Left lung (tissue), 10 donors: ENCODE results near the gene ESYT2. TPM values are rescaled to one million over a fixed set of nuclear protein-coding genes. Genes with fewer than 3 reads are reported as not detected.

Source experiments
- ATAC-seq: fragments of 200-7000 bp; cut with Tn5 transposase; one replicate; pipeline ENCODE4 v1.9.1; 2020; ENCODE audit warnings: moderate library complexity
- DNase-seq, 4 donors: peaks; one replicate each; pipeline ENCODE4 v3.0.0-alpha.2; 2013 to 2020
- H3K27ac ChIP-seq, 2 donors: fragments of 200-600 bp; sonication (generic) in 1 of 2; one replicate each; pipeline versions ENCODE4 v1.5.0 to v1.8.0; 2020 to 2021
- H3K27me3 ChIP-seq, 2 donors: fragments of 200-600 bp; sonication (generic) in 1 of 2; one replicate each; pipeline versions ENCODE4 v1.5.0 to v1.8.0; 2020 to 2021
- H3K36me3 ChIP-seq, 2 donors: fragments of 200-600 bp; sonication (generic) in 1 of 2; one replicate each; pipeline versions ENCODE4 v1.5.0 to v1.8.0; 2020 to 2021
- H3K4me1 ChIP-seq, 2 donors: fragments of 200-600 bp; one replicate each; pipeline ENCODE4 v1.8.0; 2021
- H3K4me3 ChIP-seq, 2 donors: fragments of 200-600 bp; sonication (generic) in 1 of 2; one replicate each; pipeline versions ENCODE4 v1.5.0 to v1.8.0; 2020 to 2021; ENCODE audit warnings: mild to moderate bottlenecking in 1 of 2
- H3K9me3 ChIP-seq, 2 donors: fragments of 200-600 bp; sonication (generic) in 1 of 2; one replicate each; pipeline versions ENCODE4 v1.5.0 to v1.8.0; 2020 to 2021
- intact Hi-C, 2 donors: fragments of 100-400 bp; cut with DNase I; formaldehyde crosslinking; loops; one replicate each; pipeline versions ENCODE4 v1.11.2 to v1.14.2; 2022
- polyA plus RNA-seq, 6 donors: library from polyadenylated mRNA; unstranded; fragments of 120-200 nt; gene quantifications; one replicate each; pipeline ENCODE4 v1.2.1, GENCODE V29; 2013; ENCODE audit not compliant: insufficient read length in 6 of 6
- total RNA-seq, 2 donors: library from RNA; stranded (reverse); fragmentation: NEBNext Ultra II Directional; extraction: Animal tissue kit (Norgen Biotek cat#: 25700); gene quantifications; one replicate each; pipeline ENCODE4 v1.2.1, GENCODE V29; 2021
- TF ChIP-seq, protein P1 (sequence below), 2 donors: fragments of 200-600 bp; sonication (generic) in 1 of 2; IDR thresholded peaks; one replicate each; pipeline versions ENCODE4 v1.5.0 to v1.8.0; 2021; ENCODE audit warnings: antibody characterized with exemption in 2 of 2
- donor health status: DM: no; HTN: yes; CAD: no.
- donor health status: DM: no; HTN: no; CAD: no.

ESYT2 gene
- total and polyA plus RNA-seq, 8 donors = 38.3 to 75.7 (median 43.3) TPM

DNA sequence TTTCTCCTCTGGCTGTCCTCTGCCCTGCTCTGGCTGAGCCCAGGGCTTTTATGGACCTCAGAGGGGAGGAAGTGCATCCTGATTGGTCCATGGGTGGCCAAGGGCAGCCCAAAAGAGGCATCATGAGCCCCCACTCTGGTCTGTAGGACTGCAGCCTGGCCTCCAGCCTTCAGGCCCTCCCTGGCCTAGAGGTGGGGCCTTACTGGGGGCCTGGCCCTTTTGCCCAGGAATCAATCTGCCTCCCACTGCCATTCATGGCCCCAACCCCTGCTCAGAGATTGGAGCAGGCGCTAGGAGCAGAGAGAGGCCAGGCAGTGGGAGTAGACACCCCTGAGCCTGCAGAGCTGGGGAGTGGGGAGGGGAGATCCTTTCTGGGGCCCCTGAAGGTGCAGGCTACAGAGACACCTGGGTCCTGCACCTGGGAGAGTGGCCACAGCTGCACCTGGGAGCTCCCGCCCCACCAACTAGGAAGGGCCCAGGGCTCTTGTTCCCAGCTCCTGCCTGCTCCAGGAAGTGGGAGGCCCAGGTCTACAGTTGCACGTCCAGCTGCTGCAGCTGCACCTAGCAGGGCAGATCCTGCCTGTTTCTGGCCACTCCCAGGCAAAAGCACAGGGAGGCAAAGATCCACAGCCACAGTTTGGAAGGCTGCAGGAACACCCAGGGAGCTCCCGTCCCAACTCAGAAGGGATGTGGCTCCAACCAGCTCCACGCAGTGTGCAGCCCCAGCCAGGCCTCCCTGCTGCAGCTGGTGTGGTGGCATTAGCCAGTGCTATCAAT is 20.6 kb upstream of the ESYT2 start:
- Histone ChIP-seq H3K27ac (no peak overlapping the region), H3K27me3 (no peaks in the 10 kb centered on the region), H3K36me3 (no peaks in the 10 kb centered on the region), H3K9me3 (no peaks in the 10 kb centered on the region), H3K4me1 (no peaks in the 10 kb centered on the region), H3K4me3 (no peak overlapping the region)
- TF ChIP-seq, protein P1, sequence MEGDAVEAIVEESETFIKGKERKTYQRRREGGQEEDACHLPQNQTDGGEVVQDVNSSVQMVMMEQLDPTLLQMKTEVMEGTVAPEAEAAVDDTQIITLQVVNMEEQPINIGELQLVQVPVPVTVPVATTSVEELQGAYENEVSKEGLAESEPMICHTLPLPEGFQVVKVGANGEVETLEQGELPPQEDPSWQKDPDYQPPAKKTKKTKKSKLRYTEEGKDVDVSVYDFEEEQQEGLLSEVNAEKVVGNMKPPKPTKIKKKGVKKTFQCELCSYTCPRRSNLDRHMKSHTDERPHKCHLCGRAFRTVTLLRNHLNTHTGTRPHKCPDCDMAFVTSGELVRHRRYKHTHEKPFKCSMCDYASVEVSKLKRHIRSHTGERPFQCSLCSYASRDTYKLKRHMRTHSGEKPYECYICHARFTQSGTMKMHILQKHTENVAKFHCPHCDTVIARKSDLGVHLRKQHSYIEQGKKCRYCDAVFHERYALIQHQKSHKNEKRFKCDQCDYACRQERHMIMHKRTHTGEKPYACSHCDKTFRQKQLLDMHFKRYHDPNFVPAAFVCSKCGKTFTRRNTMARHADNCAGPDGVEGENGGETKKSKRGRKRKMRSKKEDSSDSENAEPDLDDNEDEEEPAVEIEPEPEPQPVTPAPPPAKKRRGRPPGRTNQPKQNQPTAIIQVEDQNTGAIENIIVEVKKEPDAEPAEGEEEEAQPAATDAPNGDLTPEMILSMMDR (IDR thresholded peaks at IDR 0.05) = no peak
- ATAC-seq = no peak
- intact Hi-C loops = no loop called here
- no peak for DNase-seq

DNA sequence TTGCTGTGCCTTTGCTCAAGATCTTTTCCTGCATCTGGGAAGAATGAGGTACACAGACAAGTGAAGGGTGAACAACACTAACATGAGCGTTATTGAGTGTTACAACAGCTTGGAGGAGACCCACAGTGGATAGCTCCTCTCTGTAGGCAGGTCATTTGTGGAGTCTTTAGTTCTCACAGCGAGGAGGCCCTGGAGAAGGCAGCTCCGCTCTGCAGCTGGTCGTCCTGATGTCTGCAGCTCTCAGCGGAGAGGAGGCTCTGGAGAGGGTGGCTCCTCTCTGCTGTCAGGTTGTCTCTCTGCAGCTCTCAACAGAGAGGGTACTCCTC is 20.1 kb upstream of the ESYT2 start:
- no peak overlapping the region for H3K4me3 ChIP-seq
- H3K27ac ChIP-seq = no peak overlapping the region
- no peaks in the 10 kb centered on the region for H3K9me3 ChIP-seq
- intact Hi-C loops = no loop called here
- no peaks in the 10 kb centered on the region for H3K27me3 ChIP-seq
- no peaks in the 10 kb centered on the region for H3K36me3 ChIP-seq
- no peak for ATAC-seq
- TF ChIP-seq, protein P1 (IDR thresholded peaks at IDR 0.05) = no peak
- no peaks in the 10 kb centered on the region for H3K4me1 ChIP-seq
- DNase-seq = no peak

DNA sequence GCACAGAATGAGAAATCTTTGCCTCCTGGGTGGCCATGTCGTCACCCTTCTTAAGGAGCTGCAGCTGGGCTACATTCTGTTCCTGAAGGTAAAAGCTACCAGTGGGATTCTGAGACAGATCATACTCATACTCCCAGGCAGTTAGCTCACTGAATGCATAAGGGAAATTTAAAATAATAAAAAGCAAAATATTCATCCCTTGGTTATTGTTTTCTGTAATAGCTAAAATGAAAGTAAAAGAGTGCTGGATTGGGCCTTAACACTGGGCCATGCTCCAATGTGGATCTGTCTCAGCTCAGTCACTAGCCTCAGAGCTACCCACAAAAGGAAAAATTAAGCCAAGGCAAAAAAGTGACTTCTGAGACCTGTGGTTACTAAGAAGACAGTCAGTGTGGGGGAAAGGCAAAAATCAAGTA is 18.1 kb upstream of the ESYT2 start:
- Histone ChIP-seq H3K36me3 (no peaks in the 10 kb centered on the region), H3K4me3 (no peak overlapping the region), H3K9me3 (no peaks in the 10 kb centered on the region), H3K27me3 (no peaks in the 10 kb centered on the region), H3K27ac (peak overlapping the region; percentile 31 to 61), H3K4me1 (no peaks in the 10 kb centered on the region)
- ATAC-seq (peak; percentile 18), DNase-seq (no peak)
- intact Hi-C loops = no loop called here
- TF ChIP-seq, protein P1 (IDR thresholded peaks at IDR 0.05) = no peak

DNA sequence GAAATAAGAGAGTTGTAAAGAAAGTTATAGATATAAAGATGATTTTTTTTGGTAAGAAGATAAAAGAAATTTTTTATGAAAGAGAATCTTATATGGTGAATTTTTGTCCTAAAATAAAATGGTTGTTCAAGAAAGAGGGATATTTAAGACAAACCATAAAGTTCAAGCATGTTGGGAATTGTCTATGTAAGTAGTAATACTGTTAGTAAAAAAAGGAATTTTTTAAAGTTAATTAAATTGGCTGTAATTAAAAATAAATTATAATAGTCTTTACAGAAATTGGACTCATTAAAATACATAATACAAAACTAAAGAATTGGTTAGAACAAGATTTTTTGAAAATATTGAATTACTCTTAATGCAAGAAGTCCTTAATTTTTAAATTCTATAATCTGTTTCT is 17.0 kb upstream of the ESYT2 start:
- H3K27ac ChIP-seq = peak overlapping the region in 1 of 2 donors; percentile 61
- H3K36me3 ChIP-seq = no peaks in the 10 kb centered on the region
- no peaks in the 10 kb centered on the region for H3K9me3 ChIP-seq
- ATAC-seq = no peak
- no peaks in the 10 kb centered on the region for H3K4me1 ChIP-seq
- no peak for DNase-seq
- H3K4me3 ChIP-seq = no peak overlapping the region
- H3K27me3 ChIP-seq = no peaks in the 10 kb centered on the region
- intact Hi-C loops = no loop called here
- TF ChIP-seq, protein P1 (IDR thresholded peaks at IDR 0.05) = no peak

DNA sequence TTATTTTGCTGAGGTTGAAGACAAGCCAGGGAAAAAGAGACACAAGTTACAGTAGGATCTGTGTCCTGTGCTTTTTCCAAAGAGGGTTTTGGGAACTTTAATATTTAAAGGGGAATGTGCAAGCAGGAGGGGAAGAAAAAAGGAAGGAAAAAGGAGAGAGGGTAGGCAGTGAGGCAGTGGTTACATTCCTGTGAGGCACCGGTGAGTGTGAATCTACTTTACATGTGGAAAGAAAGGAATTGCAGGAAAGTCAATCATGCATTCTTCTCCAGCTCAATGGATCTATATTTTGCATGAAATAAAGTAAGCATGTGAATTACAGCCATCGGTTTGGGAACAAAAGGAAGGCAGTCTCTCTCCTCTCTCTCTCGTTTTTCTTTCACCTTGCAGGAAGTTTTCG is 14.5 kb upstream of the ESYT2 start:
- TF ChIP-seq, protein P1 (IDR thresholded peaks at IDR 0.05) = no peak
- Histone ChIP-seq H3K4me3 (no peak overlapping the region), H3K27ac (no peak overlapping the region), H3K36me3 (no peaks in the 10 kb centered on the region), H3K27me3 (no peaks in the 10 kb centered on the region), H3K4me1 (no peaks in the 10 kb centered on the region), H3K9me3 (no peaks in the 10 kb centered on the region)
- DNase-seq (no peak), ATAC-seq (no peak)
- intact Hi-C loops = no loop called here
